Endometrial microvascular endothelial cells (primary cell): ENCODE results near the gene CCDC197. TPM values are rescaled to one million over a fixed set of nuclear protein-coding genes. Genes with fewer than 3 reads are reported as not detected.

Source experiments
- in situ Hi-C: cut with HindIII; loops from 2 replicates; pipeline ENCODE4 v1.10.0; 2017; ENCODE audit warnings: low sequenced_read_pairs, low pct_unique_long_range_greater_than_20kb; ENCODE audit errors: inconsistent ontology term
- total RNA-seq: library from RNA; depleted of rRNA; stranded (reverse); fragments of >200 nt; gene quantifications from one replicate; pipeline ENCODE4 v1.2.3, GENCODE V29; 2015; ENCODE audit errors: inconsistent ontology term

The CCDC197 gene
- total RNA-seq, 1 donor from 2014 or later, result not detected

DNA sequence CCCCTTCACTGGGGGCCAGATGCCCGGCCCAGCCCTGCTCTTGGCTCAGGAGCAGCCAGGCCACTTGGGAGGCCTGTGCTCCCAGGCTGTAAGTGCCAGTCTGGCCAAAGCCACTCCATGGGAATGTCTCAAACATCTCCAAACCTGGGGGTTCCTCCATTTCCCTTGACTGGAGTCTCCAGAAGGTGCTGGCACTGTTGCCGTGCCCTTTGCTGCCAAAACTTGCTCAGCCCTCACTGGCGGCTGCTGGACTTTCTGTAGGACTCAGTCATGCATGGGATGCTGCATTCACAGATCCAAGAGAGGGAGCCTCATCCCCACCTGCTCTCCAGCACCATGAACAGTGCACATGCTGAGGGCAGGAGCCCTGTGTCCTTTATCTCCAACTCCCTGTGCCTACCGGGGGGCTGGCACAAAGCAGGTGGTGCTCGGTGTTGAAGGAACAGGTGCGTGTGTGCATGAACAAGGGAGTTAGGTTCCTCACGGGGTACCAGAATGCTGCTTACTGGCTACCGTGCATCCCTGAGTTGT lies 19.4 kb downstream of the CCDC197 start:
- in situ Hi-C loops, result no loop called here

- in situ Hi-C loops, result no loop called here
These were observed 21.2 kb downstream of the CCDC197 start for GRCh38 chr14:94018308-94018707.

GRCh38 chr14:94019329-94019728 lies 22.2 kb downstream of the CCDC197 start:
- in situ Hi-C loops, result no loop called here

GRCh38 chr14:94020267-94020666 lies 23.2 kb downstream of the CCDC197 start:
- in situ Hi-C loops, result no loop called here

GRCh38 chr14:94021001-94021400 lies 23.9 kb downstream of the CCDC197 start:
- in situ Hi-C loops, result no loop called here

DNA sequence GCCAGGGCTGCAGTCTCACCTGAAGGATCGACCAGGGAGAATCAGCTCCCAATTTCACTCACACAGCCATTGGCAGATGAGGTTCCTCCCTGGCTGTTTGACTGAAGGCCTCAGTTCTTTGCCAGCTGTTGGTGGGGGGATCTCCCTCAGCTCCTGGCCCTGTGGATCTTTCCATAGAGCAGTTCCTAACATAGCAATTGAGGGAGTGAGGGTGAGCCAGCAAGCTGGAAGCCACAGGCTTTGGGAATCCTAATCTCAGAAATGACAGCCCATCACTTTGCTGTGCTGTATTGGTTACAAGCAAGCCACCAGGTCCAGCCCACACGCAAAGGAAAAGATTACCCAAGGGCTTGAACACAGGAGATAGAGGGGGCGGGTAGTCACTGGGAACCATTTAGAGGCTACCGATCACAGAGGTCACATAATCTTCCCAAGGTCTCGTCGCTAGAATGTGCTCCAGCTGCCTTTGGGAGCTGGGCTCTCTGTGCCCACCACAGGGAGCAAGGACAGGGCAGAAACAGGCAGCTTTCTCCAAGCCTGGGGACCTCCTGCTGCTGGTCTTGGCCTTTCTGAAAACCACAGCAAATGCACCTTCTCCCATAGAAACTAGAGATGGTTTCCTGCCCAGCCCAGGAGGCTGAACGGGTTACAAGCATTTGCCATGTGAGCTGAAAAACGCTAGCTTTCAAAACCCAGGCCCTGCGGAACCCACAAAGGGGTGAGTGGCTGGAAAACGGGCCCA lies 24.5 kb downstream of the CCDC197 start:
- in situ Hi-C loops, result no loop called here

- in situ Hi-C loops, result no loop called here
These were observed 25.7 kb downstream of the CCDC197 start for GRCh38 chr14:94022532-94023411.

DNA sequence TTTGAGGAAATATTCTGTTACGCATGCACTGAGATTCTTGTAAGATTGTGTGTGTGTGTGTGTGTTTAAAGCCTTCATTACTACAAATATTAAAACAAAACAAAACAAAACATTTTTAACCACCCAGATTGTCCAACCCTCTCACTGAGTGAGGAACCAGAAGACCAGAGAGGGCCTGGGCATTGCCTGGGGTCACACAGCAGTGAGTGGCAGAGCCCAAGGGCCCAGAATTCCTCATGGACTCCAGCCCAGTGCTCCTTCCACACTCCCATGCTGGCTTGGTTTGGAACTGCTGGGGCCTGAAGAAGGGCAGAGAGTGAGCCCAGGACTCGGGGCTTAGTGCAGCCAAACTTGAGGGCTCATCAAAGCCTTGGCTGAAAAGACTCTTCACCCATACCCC lies 27.4 kb downstream of the CCDC197 start:
- in situ Hi-C loops, result no loop called here

- in situ Hi-C loops, result no loop called here
These were observed 28.6 kb downstream of the CCDC197 start for GRCh38 chr14:94025720-94026119.

- in situ Hi-C loops, result no loop called here
These were observed 29.2 kb downstream of the CCDC197 start, which contains the start of gene OTUB2 for GRCh38 chr14:94026173-94026888. Gene OTUB2, plus strand, starts transcription at chr14:94026340. Its CDS starts 198 bp downstream, at chr14:94026538.

GRCh38 chr14:94026889-94027469 lies 29.9 kb downstream of the CCDC197 start:
- in situ Hi-C loops, result no loop called here

GRCh38 chr14:94027566-94028449 lies 30.7 kb downstream of the CCDC197 start:
- in situ Hi-C loops, result no loop called here

DNA sequence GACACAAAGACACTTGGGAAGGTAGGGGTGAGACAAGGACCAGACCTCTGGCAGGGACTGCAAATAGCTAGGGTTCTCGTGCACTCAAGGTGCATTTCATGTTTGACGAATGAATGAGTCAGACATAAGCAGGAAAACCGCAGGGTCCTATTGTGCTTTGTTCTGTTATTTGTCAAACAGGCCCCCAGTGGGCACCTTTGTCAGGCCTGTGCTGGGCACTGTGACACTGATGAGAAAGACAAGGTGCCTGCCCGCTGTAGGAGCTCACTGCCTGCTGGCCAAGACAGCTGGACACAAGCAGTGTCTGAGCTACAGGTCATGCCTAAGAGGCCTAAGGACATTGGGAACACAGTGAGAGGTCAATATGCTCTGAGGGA lies 31.3 kb downstream of the CCDC197 start:
- in situ Hi-C loops, result no loop called here

DNA sequence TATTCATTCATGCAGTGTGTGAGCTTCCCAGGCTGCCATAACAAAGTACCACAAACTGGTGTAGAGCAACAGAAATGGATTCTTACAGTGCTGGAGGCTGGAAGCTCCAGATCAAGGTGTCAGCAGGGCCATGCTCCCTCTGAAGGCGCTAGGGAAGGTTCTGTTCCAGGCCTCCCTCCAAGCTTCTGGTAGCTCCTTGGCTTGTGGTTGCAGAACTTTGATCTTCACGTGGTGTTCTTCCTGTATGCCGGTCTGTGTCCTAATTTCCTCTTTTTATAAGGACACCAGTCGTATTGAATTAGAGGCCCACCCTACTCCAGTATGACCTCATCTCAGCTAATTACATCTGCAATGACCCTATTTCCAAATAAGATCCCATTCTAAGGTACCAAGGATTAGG lies 32.2 kb downstream of the CCDC197 start:
- in situ Hi-C loops, result no loop called here

DNA sequence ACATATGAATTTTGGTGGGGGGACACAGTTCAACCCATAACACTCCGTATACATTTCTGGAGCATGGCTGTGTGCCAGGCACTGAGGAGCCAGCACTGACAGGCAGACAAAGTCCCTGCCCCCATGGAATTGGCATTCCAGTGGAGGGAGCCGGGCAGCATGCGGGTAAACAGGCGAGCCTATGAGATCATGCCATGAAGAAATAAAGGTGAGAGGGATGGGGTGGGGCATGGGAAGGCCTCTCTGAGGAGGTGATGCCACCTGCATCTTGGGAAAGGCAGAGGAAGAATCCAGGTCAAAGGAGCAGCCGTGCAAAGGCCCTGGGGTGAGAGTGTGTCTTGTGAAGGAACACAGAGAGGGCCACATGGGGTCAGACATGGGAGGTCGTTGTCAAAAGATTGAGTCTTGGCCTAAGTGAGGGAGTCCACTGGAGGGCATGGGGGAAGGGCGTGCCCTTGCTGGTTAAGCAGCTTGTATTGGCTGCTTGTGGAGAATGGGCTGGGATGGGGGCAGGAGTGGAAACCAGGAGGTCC lies 32.6 kb downstream of the CCDC197 start:
- in situ Hi-C loops, result no loop called here

- in situ Hi-C loops, result no loop called here
These were observed 33.5 kb downstream of the CCDC197 start for GRCh38 chr14:94030571-94030970.

- in situ Hi-C loops, result no loop called here
These were observed 34.2 kb downstream of the CCDC197 start for GRCh38 chr14:94031161-94031882.
